Mesenteric fat pad (tissue), 1 donor: Measurements from ENCODE around the gene MKRN2. TPM values are rescaled to one million over a fixed set of nuclear protein-coding genes. Genes with fewer than 3 reads are reported as not detected.

ENCODE experiments used
- DNase-seq: peaks from one replicate; pipeline ENCODE4 v3.0.0-alpha.2; 2020; ENCODE audit warnings: low spot score
- total RNA-seq: library from RNA; stranded (reverse); fragmentation: NEBNext Ultra II Directional; extraction: Animal tissue kit (Norgen Biotek cat#: 25700); gene quantifications from one replicate; pipeline ENCODE4 v1.2.1, GENCODE V29; 2021
- donor health status: DM: yes; HTN: yes; CAD: no.

The MKRN2 gene
- total RNA-seq, 1 donor from 2014 or later = 26.6 TPM

DNA sequence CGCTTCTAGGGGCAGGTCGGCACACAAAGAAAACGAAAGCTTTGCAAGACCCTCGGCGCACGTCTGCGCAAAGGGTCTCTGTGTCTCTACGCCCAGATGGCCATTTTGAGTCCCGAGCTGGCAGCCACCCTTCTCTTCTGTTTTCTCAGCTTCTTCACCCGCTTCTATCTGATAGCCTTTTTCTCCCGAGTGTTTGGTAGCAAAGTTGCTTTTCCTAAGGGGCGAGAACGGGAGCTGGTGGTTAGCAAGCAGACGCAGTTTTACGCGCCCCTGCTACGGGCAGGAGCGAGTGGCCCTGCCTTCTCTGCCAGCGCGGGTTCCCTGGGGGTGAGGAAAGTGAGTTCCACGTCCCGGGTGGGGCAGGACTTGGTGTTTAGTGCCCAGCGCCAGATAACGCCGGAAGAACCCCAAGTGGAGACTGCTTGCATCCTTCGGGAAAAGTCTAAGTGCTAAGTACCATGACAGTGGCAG, 2.9 kb upstream of the MKRN2 start:
- DNase-seq = no peak

DNA sequence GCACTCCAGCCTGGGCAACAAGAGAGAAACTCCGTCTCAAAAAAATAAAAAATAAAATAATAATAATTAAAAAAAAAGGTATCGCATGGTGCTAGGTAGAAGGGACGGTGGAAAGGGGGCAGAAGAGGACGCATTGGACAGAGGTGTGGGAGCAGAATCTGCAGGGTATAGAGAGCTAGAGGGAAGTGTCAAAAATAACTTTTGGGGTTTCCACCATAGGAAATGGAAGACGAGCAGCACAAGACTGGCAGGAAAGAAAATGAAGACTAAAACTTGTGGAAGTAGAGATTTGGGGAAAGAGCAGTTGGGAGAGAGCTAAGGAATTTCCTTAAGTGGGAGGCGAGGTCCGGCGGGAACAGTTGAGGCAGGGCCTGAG, 585 bp upstream of the MKRN2 start:
- no peak for DNase-seq

DNA sequence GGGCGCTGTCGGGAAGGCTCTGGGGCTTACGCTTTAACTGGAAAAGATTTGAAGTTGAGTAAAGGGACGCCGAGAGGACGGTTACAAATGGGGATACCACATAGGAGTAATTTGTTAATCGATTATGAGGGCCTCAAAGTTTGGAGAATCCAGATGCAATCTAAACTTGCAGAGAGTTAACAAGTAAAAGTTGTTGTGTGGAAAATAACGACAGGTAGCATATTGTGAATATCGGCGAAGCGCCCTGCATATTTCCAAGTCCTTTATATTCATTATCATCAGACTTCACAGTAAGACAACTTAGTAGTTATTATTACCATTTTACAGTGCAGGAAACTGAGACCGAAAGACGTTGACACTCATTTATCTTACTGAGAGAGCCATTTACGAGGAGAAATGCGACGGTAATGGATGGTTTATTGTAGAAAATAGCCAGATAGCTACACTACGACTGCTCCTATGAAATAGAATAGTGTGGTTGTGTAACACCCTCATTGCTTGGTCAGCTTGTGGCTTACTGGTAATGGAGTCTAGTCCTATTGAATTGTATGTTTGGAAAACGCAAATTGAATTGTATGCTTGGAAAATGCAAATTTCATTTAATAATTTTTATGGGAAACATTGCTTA, 700 bp downstream of the MKRN2 start:
- DNase-seq = no peak

DNA sequence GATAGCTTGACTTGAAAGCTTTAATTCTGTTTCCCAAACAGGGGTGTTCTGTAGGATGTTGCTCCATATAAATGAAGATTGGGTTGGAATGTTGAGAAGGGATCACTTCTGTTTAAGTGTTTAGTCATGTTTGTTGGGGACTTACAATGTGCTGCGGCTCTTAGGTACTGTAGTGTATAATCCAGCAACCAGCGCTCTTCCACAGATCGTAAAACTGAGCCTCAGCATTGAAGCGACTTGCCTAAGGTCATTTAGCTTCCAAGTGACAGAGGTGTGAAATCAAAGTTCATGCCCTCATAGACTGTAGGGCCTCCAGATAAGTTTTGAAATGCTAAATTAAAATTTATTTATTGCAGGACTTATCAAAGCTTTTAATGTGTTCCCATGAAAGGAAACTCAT, 1.8 kb downstream of the MKRN2 start:
- DNase-seq = no peak

DNA sequence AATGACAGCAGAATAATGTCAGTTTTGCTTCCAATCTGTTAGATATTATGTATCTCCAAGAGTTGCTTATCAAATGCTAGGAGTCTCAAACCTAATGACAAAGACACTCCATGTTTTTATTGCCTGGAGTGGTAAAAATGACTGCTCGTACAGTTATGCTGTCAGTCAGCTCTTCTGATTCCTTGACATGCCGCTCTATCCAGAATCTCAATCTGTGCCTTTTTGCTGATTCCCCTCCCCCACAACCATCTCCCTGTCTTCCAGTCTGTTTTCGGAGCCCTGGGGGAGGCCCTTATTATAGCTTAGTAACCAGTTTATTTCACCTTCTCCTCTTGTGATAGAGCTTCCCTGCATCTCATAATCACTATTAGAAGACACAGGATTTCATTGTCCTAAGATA, 2.6 kb downstream of the MKRN2 start:
- no peak for DNase-seq

DNA sequence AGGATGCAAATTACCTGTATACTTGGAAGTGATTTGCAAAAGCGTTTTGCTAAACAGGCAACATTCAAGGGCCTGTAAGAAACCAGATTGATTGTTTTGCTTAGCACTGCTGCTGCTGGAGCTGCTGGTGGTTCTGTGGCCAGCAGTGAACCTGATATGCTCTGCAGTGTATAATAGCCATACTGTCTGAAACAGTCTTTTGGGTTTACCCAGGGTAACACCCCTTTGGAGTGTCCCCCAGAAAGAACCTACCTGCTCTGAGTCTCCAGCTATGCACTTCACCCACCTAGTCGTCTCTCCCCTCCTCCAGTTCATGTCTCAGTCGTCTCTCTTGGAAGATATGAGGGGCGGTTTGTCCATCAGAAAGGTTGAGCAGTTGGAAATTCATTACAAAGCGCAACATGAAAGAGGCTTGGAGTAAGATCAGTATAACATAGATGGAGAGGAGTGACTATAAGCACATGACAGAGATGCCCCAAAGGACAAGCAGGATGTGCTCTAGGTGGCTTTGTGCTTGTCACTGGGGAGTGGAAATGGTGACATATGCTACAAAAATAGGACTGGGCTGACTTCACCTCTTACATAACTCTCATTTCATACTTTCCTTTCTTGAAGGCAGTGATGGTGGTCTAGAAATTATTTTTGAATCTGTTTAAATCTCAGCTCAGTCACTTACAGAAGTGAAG, 3.8 kb downstream of the MKRN2 start:
- DNase-seq = no peak

DNA sequence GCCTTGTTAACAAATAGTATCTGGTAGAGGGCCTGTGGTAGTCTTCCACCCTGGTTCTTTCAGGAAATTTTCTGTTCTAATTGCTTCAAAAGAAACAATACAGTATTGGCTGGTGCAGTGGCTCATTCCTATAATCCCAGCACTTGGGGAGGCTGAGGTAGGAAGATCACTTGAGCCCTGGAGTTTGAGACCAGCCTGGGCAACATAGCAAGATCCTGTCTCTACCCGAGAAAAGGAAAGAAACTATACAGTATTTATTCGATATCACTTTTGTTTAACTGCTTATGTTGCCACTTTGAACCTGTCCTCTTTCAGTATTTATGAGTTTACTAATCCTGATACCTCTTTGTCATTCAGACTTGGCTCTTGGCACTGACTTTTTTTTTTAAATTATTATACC, 4.5 kb downstream of the MKRN2 start:
- no peak for DNase-seq

DNA sequence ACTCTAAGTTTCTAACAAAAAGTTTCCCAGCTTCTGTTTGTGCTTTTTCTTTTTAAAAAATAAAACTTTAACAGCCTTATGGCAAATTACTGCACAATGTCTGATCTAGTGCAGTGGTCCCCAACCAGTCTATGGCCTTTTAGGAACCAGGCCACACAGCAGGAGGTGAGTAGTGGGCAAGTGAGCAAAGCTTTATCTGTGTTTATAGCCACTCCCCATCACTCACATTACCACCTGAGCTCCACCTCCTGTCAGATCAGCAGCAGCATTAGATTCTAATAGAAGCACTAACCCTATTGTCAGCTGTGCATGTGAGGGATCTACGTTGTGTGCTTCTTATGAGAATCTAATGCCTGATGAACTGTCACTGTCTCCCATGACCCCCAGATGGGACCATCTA, 5.6 kb downstream of the MKRN2 start:
- DNase-seq = no peak

DNA sequence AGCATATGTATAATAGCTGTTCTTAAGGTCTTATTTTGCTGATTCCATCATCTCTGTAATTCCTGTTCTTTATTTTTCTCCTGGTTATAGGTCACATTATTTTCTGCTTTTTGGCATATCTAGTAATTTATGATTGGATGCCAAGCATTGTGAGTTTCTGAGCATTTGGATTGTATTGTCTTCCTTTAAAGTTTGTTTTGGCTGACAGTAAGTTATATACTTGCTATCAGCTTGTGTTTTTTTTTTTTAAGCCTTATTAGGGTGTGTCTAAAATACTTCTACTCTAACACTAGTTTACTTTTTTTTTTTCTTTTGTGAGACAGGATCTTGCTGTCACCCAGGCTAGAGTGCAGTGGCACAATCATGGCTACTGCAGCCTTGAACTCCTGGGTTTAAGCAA, 10.1 kb downstream of the MKRN2 start:
- no peak for DNase-seq

DNA sequence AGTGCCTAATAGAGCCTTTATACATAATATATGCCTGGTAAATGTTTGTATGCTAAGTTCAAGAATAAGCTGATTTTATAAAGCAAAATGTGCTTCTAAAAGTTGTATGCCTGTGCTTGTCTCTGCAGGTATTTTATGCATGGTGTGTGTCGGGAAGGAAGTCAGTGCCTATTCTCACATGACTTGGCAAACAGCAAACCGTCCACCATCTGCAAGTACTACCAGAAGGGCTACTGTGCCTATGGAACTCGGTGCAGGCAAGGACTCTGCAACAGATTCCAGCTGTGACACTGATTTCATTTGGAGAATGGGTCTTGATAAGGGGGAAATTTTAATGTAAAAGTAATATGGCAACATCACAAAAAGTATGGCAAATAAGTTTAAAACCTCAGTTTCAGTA, 11.9 kb downstream of the MKRN2 start:
- no peak for DNase-seq

DNA sequence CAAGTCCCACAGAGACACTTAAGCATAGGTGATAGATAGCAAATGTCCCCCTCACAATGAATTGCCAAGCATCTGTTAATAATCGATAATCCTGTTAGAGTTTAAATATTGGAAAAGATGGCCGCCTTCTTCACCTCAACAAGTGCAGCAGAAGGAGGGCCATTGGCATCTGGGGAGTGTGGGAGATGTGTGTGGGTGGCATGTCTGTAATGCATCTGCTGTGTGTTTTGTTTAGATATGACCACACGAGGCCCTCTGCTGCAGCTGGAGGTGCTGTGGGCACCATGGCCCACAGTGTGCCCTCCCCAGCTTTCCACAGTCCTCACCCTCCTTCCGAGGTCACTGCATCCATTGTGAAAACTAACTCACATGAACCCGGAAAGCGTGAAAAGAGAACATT, 12.9 kb downstream of the MKRN2 start:
- DNase-seq = no peak

DNA sequence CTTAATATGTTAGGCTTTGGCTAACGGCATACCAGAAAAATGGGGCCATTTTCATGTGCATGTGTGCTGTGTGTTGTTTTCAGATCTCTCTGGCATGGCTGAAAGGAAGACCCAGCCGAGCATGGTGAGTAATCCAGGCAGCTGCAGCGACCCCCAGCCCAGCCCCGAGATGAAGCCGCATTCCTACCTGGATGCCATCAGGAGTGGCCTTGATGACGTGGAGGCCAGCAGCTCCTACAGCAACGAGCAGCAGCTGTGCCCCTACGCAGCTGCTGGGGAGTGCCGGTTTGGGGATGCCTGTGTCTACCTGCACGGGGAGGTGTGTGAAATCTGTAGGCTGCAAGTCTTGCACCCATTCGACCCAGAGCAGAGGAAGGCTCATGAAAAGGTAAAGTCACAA, 15.1 kb downstream of the MKRN2 start:
- no peak for DNase-seq

DNA sequence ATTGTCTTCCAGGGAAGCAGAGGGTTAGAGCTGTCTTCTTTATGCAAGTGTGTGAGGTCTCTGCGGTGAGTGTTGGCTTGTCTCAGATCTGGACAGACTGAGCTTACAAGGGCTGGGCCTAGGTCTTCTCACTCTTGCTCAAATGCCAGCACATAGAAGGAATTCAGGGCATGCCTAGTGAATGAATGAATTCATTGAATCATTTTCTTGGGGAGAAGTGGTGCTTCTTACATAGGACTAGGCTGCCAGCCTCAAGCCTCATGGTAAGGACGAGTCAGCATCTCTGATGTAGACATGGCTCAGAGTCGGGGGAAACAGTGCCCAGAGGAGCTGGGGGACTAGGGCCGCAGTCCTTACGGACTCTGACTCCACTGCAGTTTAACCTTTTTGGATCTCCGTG, 17.2 kb downstream of the MKRN2 start:
- DNase-seq = no peak

DNA sequence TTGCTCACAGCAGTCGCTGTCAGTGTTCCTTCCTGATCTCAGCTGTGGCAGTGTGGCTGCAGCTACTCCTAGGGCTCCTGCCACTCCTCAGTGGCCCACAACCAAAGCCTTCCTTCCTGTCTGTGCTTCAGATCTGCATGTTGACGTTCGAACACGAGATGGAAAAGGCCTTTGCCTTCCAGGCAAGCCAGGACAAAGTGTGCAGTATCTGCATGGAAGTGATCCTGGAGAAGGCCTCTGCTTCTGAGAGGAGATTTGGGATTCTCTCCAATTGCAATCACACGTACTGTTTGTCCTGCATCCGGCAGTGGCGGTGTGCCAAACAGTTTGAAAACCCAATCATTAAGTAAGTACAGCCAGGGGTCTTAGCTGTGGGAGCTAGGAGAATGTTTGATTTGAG, 17.8 kb downstream of the MKRN2 start:
- no peak for DNase-seq

DNA sequence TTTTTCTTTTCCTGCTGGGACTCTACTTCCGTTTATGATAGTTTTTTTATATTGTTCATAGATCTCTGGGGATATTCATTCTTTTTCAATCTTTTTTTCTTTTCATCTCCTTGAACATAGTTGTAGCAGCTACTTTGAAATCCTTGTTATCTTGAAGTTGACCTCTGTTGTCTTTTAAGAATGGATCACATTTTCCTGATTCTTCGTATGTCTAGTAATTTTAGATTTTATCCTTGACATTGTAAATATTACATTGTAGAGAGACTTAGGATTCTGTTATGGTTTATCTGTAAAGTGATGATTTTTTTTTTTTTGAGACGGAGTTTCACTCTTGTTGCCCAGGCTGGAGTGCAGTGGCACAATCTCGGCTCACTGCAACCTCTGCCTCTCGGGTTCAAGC, 20.5 kb downstream of the MKRN2 start:
- DNase-seq = no peak

DNA sequence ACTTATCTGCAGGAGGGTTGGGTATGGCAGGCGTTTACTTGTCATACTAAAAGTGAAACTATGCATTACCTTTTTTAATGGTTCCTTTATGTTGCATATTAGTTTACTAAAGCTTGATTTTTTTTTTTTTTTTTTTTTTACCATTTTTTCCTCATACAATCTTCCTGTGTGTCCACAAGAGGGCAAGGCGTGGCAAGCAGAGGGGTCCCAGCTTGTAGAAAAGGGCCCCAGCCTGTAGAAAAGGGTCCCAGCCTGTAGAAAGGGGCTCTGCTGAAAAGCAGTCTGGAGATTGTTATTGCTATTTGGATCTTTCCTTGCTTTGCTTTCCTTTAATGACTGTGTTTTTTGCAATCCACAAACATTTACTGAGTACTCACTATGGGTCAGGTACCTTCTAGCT, 21.9 kb downstream of the MKRN2 start:
- DNase-seq = no peak

DNA sequence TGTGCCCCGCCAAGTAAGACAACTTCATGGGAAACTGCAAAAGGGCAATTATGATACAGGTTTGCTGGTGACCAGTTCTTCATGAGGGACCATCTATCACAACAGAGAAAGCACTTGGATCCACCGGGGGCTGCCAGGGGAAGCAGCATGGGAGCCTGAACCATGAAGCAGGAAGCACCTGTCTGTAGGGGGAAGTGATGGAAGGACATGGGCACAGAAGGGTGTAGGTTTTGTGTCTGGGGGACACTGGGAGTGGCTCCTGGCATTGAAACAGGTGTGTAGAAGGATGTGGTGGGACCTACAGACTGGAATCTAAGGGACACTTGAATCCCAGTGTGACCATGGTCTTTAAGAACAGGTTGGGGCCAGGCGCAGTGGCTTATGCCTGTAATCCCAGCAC, 22.6 kb downstream of the MKRN2 start:
- DNase-seq = no peak

DNA sequence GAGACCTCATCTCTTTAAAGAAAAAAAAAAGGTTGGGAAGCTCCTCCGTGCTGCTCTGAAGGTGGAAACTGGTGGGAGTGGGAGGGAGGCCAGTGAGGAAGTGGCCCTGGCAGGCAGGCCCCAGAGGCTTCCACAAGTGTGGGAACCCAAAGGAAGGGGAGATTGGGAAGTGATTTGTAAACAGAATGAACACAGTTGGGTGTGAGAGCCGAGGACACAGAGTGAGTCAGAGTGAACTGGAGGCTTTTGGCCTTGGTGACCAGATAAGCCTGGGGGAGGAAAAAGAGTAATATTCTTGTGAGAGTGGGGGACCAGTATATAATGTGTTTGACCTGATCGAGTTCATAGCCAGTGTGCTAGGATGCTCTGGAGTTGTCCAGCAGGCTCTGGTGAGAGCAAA, 23.0 kb downstream of the MKRN2 start:
- DNase-seq = no peak

DNA sequence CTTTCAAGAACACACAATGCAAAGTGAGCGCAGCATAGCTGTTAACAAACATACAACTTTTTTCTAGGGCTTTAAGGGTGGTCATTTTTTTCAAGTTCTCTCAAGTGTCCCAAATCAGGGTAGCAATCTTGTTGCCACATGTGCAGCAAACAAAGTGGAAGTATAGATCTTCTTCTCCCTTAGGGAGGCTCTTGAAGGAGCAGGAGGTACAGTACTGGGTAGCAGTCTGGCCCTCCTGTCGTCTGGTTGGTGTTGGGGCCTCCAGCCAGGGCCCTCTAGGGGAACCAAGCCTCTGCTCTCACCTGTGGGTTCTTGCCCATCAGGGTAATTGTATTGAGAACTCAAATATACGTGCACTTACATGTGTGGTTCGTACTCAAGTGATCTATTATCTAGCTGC, 25.8 kb downstream of the MKRN2 start:
- DNase-seq = no peak

DNA sequence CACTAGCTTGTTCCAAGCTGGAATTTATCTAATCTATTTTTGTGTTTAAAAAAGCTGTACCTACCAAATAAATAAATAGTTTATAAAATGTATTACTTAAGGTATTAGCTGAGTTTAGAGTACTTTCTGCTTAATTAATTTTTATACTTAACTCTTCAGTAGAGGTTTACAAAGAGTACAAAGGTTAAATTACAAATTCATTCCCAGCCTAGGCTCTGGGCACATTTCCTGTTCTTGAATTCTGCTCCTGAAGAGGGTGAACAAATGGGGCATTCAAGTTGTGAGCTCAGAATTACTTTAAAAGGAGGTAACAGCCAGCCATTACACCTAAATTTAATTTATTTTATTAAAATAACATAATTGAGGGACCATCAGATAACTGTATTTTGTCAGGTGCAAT, 26.4 kb downstream of the MKRN2 start:
- DNase-seq = no peak

DNA sequence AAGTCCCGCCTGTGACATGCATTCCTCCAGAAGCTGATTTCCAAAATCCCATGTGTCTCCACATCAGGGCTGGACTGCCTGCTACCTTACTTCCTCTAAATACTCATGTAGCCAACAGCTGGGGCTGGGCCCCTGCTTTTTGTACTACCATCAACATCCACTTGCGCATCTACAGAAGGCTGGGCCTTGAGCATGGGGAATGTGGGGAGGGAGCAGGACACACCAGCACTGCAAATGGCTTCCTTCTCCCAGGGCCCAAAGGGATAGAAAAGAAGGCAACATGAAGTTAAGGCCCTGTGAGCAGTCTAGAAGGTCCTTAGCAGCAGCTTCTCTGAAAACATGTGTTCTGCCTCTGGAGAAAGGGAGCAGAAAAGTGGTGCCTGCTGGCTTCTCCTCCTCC, 27.2 kb downstream of the MKRN2 start:
- no peak for DNase-seq

DNA sequence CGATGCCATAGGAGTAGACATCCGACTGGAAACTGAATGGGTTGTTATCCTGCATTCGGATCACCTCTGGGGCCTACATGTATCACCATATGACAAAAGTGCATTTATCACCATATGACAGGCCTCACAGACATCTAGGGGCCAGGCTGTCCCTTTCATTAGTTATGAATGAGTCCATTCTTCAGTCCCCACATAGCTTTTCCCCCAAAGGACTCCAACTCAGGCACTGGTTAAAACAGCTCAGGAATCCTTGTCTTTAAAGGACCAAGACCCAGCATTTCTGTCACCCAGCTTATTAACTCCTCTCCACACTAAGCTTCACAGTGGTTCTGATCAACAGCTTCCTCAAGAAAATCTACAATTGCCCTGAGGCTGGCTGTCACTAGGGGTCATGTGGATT, 28.3 kb downstream of the MKRN2 start:
- DNase-seq = no peak

DNA sequence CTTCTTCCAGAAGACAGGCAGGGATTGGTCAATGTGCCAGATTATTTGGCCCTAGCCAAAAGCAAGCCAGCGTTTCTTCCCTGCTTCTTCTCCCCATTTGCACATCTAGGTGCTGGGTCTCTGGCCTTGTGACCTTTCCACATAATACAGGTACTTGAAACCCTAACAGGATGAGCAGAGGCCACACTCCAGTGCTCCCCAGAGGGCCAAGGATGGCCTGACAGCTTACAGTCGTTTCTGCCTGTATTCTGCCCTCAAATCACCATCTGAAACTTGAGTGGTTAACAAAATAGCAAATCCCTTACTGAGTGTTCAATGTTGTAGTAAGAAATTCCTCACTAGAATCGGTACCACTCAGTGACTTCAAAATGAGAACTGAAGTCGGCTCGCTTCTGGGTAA, 29.1 kb downstream of the MKRN2 start:
- DNase-seq = no peak

DNA sequence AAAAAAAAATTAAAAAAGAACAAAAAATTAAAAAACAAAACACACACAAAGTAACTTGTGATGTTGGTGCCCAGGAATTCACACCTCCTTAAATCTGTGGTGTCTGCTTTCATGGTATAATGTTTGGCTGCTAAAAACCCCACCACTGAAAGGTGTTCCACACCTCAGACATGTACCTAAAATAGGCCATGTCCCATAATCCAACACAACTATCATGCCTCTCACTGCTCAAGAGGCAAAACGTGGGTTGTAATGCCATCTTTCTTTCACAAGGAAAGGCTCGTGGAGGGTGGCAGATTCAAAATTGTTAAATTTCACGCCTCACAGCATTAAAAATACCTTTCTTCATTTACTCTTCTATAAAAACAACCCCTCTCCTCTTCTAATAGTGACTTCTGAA, 29.5 kb downstream of the MKRN2 start:
- no peak for DNase-seq
